Thyroid gland (tissue), 4 donors: ENCODE measurements around the gene SLC22A17.

ENCODE experiments used
- CTCF ChIP-seq, 6 experiments: fragments of 200-600 bp in 3 of 6; fragments of 450-650 bp in 3 of 6; sonication (generic) in 3 of 6; IDR thresholded peaks; one replicate each; pipeline ENCODE4 v1.5.1; 2016 to 2019; ENCODE audit warnings: antibody characterized with exemption in 6 of 6, mild to moderate bottlenecking in 2 of 6, inconsistent platforms in 1 of 6, moderate library complexity in 1 of 6
- POLR2A ChIP-seq, 2 donors: fragments of 450-650 bp; IDR thresholded peaks; one replicate each; pipeline ENCODE4 v1.6.1; 2017; ENCODE audit warnings: antibody characterized with exemption in 2 of 2, mild to moderate bottlenecking in 2 of 2, moderate library complexity in 1 of 2

DNA sequence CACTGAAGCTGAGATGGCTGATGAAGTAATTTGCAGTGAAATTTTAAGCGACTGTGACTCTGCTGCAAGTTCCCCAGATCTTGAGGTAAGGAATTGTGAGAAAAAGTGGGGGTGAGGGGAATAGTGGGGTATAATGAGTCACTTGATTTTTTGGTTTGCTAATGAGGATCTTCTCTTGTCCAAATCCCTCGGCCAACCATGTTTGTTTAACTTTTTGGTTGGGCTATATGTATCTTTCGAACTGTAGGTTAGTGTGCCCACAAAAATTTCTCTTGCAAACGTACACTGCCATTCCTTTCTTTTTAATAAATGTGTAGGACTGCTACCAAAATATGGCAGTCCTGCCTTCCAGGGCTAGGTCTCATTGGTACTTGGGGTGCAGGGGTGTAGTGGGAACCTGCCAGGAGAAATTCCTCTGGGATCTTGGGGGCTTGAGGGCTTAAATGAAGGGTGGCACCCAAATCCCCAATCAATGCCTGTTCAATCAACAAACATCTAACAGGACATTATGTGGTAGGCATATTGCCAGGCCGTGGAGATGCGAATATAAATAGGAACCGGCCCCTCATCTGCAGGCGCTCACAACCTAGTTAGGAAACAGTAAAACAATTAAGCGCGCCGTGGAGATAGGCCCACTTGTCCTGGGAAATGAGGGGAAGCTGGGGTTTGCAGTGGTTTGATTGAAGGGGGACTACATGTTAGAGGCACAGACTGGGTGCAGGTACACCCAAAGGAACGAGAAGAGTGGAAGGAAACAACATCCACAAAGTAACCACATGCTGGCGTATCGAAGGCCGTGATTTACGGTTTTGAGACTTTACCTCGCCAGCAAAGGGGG lies 32.7 kb downstream of the SLC22A17 start:
- TF ChIP-seq CTCF (IDR thresholded peaks at IDR 0.05) (no peak), POLR2A (IDR thresholded peaks at IDR 0.05) (no peak)
